Kidney (tissue), 14 donors: Measurements from ENCODE around the gene LRRC27. TPM values are rescaled to one million over a fixed set of nuclear protein-coding genes. Genes with fewer than 3 reads are reported as not detected.
"Not testable (repeated sequence)": the region's sequence is repeated elsewhere in the genome, so short reads cannot be mapped to it uniquely, and the experiment has no call there.

Source experiments
- DNase-seq, 5 donors: peaks; one replicate each; pipeline ENCODE4 v3.0.0-alpha.2; 2013 to 2020
- FAIRE-seq: peaks from 2 replicates; lab custom pipeline; 2012; peaks lifted over from hg19 to GRCh38; lab: Jason Lieb, UNC
- H3K27ac ChIP-seq, 2 donors: one replicate each; pipeline ENCODE4 v1.7.0; 2013; ENCODE audit warnings: low read depth in 2 of 2, low read length in 2 of 2, inconsistent platforms in 1 of 2
- H3K27me3 ChIP-seq: one replicate; pipeline ENCODE4 v1.7.1; 2013; ENCODE audit warnings: low read length, inconsistent platforms; ENCODE audit not compliant: control insufficient read depth, insufficient read depth
- H3K36me3 ChIP-seq, 3 donors: one replicate each; pipeline versions ENCODE4 v1.7.0 to v1.7.1; 2013; ENCODE audit warnings: low read length in 3 of 3, control low read depth in 1 of 3, inconsistent platforms in 1 of 3; ENCODE audit not compliant: insufficient read depth in 3 of 3, control insufficient read depth in 2 of 3
- H3K4me1 ChIP-seq, 3 donors: one replicate each; pipeline versions ENCODE4 v1.7.0 to v1.7.1; 2013; ENCODE audit warnings: low read length in 3 of 3, inconsistent platforms in 1 of 3, low read depth in 1 of 3; ENCODE audit not compliant: control insufficient read depth in 2 of 3, insufficient read depth in 2 of 3
- H3K4me3 ChIP-seq, 3 donors: one replicate each; pipeline versions ENCODE4 v1.7.0 to v1.8.1; 2013; ENCODE audit warnings: low read length in 3 of 3, control low read depth in 1 of 3, inconsistent platforms in 1 of 3
- H3K9ac ChIP-seq, 3 donors: one replicate each; pipeline versions ENCODE4 v1.7.0 to v1.7.1; 2013; ENCODE audit warnings: low read length in 3 of 3, control low read depth in 1 of 3, inconsistent platforms in 1 of 3
- H3K9me3 ChIP-seq, 3 donors: one replicate each; pipeline versions ENCODE4 v1.7.0 to v1.7.1; 2013; ENCODE audit warnings: low read length in 3 of 3, control low read depth in 1 of 3, inconsistent platforms in 1 of 3; ENCODE audit not compliant: control insufficient read depth in 2 of 3, insufficient read depth in 1 of 3
- CTCF ChIP-seq: IDR thresholded peaks from 3 replicates; pipeline ENCODE4 v1.5.1; 2012; ENCODE audit warnings: mild to moderate bottlenecking, moderate library complexity, borderline replicate concordance; ENCODE audit not compliant: insufficient read depth; ENCODE audit errors: extremely low read depth
- intact Hi-C: fragments of 100-400 bp; cut with DNase I; formaldehyde crosslinking; loops from one replicate; pipeline ENCODE4 v1.11.1; 2022
- polyA plus RNA-seq: library from polyadenylated mRNA; stranded (reverse); fragments of 350-450 nt; fragmentation: Illumina TruSeq; extraction: RNeasy Lipid Tissue Mini Kit (QIAGEN cat#74804); gene quantifications from one replicate; pipeline ENCODE4 v1.2.3, GENCODE V29; 2014; ENCODE audit warnings: low read depth, low replicate concordance; ENCODE audit not compliant: insufficient read depth
- total RNA-seq: library from RNA; stranded (reverse); fragmentation: NEBNext Ultra II Directional; extraction: Animal tissue kit (Norgen Biotek cat#: 25700); gene quantifications from one replicate; pipeline ENCODE4 v1.2.1, GENCODE V29; 2021
- donor health status: control.
- donor health status: control.
- donor health status: control.
- donor health status: control.
- donor health status: control.
- donor health status: DM: yes; HTN: yes; CAD: no.
- donor health status: Normal renal cell carcinoma (clear cell type).

LRRC27 gene
- total and polyA plus RNA-seq, 2 donors from 2014 or later, result 14.4 to 14.6 TPM

GRCh38 chr10:132385721-132386418, 53.9 kb downstream of the LRRC27 start:
- no peak overlapping the region for H3K27ac ChIP-seq
- intact Hi-C loops, result no loop called here
- H3K9me3 ChIP-seq, result no peaks in the 10 kb centered on the region
- H3K4me1 ChIP-seq, result peaks cover 0 to 8% (median 2%) of the 10 kb centered on the region in 3 donors
- no peak overlapping the region for H3K9ac ChIP-seq
- DNase-seq, result peak in 2 of 5 donors; percentile 49 to 75
- H3K36me3 ChIP-seq, result no peaks in the 10 kb centered on the region
- TF ChIP-seq CTCF, result no peak
- no peak overlapping the region for H3K4me3 ChIP-seq
- FAIRE-seq, result no peak
- H3K27me3 ChIP-seq, result no peaks in the 10 kb centered on the region

GRCh38 chr10:132386419-132386831, 54.4 kb downstream of the LRRC27 start:
- Histone ChIP-seq H3K9me3 (no peaks in the 10 kb centered on the region), H3K4me1 (peaks cover 0 to 8% (median 2%) of the 10 kb centered on the region in 3 donors), H3K27ac (no peak overlapping the region), H3K27me3 (no peaks in the 10 kb centered on the region), H3K4me3 (no peak overlapping the region), H3K9ac (no peak overlapping the region), H3K36me3 (no peaks in the 10 kb centered on the region)
- DNase-seq, result peak in 2 of 5 donors; percentile 45 to 71
- no peak for FAIRE-seq
- no peak for TF ChIP-seq CTCF
- intact Hi-C loops, result no loop called here

GRCh38 chr10:132386896-132387295, 54.9 kb downstream of the LRRC27 start:
- H3K9ac ChIP-seq, H3K27me3 ChIP-seq, intact Hi-C loops, H3K9me3 ChIP-seq, FAIRE-seq, H3K27ac ChIP-seq, H3K4me3 ChIP-seq, H3K4me1 ChIP-seq, H3K36me3 ChIP-seq: not testable (repeated sequence)
- DNase-seq, result peak in 2 of 5 donors; percentile 58 to 64

GRCh38 chr10:132387764-132388210, 55.8 kb downstream of the LRRC27 start:
- DNase-seq, result peak; percentile 70 to 90 (median 86)
- Histone ChIP-seq H3K36me3 (no peaks in the 10 kb centered on the region), H3K9ac (peak overlapping the region in 1 of 3 donors; percentile 26), H3K4me1 (peaks cover 0 to 8% (median 2%) of the 10 kb centered on the region in 3 donors), H3K4me3 (no peak overlapping the region), H3K27ac (no peak overlapping the region), H3K27me3 (no peaks in the 10 kb centered on the region), H3K9me3 (no peaks in the 10 kb centered on the region)
- no peak for FAIRE-seq
- peak; percentile 63 for TF ChIP-seq CTCF
- intact Hi-C loops, result no loop called here
